ENCODE results near the gene PPP2R3A. TPM values are rescaled to one million over a fixed set of nuclear protein-coding genes. Genes with fewer than 3 reads are reported as not detected.

Gene PPP2R3A
- total RNA-seq, 1 experiment from 2014 or later, result 9.0 TPM

DNA sequence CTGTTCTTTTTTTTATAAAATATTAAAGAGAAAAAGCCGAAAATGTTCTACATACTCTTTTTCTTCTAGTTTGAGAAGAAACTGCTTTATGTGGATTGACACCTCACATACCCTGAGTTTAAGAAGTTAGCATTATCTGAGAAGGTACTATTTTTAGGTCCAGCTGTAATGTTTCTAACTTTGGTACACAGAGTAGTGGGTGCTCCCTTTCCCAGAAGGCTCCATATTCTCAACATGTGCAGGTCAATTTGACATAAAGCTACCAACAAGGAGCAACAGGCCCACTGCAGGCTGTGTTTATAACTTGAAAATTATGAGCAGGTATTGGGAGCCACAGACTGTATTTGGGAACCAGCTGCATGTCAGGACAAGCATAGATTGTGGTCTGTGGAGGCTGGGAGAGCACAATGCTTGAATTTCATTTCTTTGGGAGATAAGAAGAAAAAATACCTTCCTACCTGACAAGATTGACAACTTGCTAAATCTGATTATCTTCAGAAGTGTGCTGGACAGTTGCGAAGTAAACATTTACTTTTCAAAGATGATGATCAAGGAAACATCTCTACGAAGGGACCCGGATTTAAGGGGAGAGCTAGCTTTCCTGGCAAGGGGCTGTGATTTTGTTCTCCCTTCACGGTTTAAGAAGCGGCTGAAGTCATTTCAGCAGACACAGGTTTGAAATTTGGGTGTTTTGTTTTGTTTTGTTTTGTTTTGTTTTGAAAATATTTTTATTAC is 57.2 kb downstream of the PPP2R3A start:
- no peak for DNase-seq (ENCODE audit: low spot score)

DNA sequence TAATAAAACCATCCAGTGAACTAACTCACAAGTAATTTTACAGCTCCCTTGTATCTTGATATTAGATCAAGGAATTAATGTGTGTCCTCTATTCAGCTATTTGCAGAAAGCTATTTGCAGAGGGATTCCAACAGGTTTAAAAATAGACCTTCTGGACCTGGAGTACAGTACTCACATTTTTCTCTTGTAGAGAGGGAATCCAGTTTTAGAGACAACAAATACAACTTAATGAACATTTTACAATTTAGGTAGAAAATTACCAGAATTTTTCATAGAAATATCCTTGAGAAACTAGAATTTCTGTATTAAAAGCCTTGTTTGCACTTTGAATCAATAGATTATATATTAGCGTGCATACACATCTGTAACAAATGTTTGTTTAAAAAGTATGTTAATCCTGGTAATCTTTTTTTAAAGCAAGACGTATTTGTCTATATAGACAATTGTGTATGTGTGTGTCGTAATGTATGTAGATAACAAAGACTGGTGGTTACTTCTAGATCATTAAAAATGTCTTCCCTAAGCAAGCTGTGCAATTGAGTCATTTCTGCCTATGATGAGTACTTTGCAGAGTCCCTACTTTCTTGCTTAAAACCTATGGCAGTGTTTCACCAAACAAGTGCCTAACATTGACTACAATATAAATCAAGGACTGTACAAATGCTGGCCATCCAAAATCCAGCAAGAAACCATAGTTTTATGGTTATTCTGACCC is 57.9 kb downstream of the PPP2R3A start:
- DNase-seq (ENCODE audit: low spot score), result no peak

DNA sequence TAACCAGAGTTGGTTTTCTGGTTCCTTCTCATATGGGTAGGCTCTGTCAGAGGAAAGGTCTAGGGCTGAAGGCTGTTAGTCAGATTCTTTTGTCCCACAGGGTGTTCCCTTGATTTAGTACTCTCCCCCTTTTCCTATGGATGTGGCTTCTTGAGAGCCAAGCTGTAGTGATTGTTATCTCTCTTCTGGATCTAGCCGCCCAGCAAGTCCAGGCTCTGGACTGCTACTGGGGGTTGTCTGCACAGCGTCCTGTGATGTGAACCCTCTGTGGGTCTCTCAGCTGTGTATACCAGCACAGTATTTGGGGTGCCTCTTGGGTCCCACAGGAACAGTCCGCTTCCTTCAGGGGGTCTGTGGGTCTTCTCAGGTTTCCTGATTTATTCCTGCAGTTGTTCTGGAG is 70.8 kb downstream of the PPP2R3A start:
- DNase-seq (ENCODE audit: low spot score), result no peak

DNA sequence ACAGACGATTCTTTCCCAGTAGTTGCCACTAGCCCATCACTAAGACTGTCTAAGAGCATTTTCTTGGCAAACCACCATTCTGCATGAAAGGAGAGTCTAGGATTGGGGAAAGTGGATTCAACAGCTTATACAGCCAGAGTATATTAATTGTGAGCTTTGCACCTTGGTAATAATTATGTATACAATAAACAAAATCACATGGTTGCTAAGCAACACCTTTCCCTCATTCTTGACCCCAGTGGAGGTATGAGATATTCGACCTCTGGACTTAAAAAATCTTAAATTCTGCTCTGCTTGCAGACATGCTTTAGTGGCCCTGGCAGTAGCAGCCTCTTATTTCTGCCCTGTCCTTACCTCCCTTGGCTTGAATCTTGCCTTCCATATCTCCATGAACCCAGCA is 73.1 kb downstream of the PPP2R3A start:
- no peak for DNase-seq (ENCODE audit: low spot score)

DNA sequence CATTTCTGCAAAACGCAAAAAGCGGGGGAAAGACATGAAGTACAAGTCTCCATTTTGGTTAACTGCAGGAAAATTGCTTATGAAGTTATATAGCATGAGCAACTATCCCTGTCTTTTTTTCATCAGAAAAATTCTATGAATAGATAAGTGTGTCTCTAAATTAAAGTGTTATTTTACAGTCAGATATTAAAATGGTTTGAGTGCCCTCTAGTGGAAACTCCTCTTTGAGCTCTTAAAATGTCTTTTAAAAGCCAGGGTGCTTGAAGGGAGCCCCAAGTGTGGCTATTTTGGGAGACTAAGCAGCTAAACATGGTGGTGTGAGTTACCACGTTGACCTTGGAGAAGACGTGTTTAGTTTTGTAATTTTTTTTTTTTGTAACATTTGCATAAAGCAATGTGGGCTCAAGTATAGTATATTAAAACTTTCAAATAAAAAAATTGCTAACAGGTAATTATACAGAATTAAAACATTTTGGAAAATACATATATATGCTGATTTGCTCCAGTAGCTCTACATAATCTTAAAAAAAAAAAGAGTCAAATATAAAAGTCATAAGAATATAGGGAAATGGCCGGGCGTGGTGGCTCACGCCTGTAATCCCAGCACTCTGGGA is 77.2 kb downstream of the PPP2R3A start:
- DNase-seq (ENCODE audit: low spot score), result peak; percentile 19

DNA sequence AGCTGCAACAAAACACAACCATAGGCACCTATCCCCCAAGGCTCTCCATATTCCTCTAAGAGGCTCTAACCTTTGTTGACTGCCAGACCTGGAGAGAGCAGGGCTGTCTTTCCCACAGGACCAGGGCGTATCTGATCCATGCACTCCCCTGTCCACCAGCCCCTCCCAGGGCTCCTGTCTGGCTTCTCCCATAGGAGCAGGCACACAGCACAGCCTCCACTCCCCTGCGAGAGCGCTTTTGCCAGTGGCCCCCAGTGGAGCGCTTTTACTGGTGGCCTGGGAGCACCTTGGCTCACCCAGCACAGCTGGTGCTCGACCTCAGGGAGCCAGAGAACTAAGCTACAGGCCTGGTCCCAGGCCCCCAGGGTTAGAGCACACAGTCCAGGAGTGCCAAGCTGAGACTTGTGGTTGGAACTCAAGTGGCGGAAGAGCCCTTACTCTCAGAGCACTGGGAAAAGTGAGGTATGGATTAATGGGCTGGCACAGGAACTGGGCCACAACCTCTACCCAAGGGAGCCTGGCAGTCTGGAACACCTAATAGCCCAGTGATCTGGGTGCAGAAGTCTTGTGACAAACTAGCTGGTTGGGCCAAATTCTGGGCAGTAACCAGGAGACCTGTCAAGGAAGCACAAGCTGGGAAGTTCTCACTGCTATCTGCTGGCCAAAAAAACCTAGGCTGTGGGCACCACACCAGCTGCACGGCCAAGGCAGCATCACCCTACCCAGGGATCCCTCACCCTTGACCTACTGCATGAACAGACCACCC is 79.6 kb downstream of the PPP2R3A start:
- no peak for DNase-seq (ENCODE audit: low spot score)

DNA sequence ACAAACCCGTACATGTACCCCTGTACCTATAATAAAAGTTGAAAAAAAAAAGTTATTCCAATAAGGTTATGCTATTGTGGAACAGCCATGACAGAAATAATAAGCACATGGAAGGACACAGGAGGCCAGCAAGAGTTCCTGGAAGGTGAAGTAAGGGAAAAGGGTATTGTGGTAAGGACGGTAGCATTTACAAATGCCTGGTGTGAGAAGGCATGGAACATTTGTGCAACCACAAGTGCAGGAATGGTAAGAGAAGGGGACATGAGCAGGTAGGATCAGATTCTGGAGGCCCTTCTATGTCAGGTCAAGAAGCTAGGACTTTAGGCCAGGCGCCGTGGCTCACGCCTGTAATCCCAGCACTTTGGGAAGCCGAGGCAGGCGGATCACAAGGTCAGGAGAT is 82.5 kb downstream of the PPP2R3A start:
- no peak for DNase-seq (ENCODE audit: low spot score)

DNA sequence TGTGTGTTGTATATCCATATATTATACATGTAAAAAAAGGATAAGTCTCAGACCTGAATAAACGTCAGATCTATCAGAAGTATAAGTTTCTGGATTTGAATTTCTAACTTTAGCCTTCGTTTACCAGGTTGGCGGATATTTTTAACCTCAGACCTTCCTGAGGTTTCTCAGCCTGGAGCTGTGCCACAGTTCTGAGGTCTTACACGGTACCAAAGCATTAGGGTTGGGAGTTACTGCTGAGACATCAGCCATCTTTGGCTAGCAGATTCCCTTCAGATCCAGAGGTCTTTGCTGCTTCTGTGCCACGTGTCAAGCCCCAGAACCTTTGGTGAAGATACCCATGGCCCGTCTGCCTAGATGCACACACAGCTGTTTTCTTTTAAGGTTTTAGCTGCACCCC is 84.7 kb downstream of the PPP2R3A start:
- DNase-seq (ENCODE audit: low spot score), result no peak

DNA sequence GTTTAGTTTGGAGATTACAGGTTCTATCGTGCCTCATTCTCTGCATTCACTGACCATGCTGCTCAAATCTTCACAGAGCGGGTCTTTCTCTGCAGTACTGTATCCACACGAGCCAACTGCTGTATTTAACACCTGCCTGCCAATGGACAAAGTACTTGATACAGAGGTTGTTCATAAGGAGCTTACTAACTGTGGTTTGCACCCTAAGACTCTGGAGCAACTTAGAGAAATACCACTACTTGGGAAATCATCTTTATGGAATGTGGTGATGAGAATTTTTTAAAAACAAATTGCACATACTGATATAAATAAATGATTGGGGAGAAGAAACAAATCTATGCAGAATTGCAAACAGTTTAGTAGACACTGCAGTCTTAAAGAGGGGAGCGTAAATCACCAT is 90.0 kb downstream of the PPP2R3A start:
- no peak for DNase-seq (ENCODE audit: low spot score)

DNA sequence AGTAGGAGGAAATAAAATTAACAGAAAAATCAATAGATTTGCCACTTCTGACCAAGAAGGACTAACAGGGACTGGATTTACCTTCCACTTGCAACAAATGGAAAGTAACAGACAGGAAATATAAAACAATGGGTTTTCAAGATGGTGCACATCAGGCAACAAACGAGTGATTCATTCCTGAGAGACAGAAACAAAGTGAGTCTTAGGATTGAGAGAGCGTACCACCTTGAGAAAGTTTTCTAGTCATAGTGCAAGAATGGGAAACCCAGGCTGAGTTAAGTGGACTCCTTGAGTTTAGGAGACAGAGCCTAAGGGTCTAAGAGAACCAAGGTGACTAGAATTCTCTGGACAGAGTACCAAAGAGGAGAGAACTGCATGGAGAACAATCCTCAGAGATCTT is 101.7 kb downstream of the PPP2R3A start:
- no peak for DNase-seq (ENCODE audit: low spot score)

DNA sequence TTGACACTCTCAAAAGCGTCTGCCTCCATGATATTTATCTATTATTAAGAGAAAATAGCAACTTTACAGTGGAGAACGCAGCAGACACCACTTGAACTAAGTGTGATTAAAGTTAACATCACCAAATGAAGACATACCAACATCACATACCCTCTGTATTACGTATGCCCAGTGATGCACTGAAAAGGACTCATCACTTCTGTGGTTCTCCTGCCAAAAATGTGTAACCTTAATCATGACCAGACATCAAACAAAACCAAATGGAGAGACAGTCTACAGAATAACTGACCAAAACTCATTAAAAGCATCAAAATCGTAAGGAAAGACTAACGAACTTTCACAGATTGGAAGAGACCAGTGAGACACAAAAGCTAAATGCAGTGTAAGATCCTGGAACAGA is 103.2 kb downstream of the PPP2R3A start:
- DNase-seq (ENCODE audit: low spot score), result no peak

DNA sequence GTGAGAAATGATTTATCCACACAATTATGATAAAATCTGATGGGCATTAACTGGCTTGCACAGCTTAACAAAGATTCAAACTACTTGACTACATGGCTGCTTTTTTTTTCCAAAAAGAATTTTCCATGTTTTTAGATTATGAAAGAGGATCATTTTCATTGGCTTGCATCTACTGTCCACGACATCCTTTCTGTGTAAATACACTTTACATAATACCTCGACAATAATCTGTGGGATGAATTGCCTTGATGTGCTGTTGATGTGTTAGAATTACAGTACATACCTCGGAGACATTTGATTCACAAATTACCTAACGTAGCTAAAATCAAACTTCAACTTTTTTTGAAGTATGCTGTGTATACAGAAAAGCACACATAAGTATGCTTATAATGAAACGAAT is 104.4 kb downstream of the PPP2R3A start:
- no peak for DNase-seq (ENCODE audit: low spot score)

DNA sequence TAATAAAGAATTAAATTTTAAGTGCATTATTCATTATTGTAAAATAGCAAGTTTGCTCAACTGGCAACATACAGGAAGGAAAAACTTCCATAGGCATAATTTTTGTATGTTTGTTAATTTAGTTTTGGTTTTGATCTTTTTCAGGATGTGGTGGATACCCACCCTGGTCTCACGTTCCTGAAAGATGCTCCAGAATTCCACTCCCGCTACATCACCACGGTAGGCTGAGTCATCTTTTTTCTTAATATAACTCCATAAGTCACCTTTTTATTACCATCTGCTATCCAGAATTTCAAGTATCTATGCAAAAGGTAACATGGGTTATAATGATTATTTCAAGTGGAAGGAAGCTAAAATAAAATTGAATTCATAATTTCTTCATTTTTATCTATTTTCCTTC is 104.8 kb downstream of the PPP2R3A start:
- peak; percentile 64 for DNase-seq (ENCODE audit: low spot score)

DNA sequence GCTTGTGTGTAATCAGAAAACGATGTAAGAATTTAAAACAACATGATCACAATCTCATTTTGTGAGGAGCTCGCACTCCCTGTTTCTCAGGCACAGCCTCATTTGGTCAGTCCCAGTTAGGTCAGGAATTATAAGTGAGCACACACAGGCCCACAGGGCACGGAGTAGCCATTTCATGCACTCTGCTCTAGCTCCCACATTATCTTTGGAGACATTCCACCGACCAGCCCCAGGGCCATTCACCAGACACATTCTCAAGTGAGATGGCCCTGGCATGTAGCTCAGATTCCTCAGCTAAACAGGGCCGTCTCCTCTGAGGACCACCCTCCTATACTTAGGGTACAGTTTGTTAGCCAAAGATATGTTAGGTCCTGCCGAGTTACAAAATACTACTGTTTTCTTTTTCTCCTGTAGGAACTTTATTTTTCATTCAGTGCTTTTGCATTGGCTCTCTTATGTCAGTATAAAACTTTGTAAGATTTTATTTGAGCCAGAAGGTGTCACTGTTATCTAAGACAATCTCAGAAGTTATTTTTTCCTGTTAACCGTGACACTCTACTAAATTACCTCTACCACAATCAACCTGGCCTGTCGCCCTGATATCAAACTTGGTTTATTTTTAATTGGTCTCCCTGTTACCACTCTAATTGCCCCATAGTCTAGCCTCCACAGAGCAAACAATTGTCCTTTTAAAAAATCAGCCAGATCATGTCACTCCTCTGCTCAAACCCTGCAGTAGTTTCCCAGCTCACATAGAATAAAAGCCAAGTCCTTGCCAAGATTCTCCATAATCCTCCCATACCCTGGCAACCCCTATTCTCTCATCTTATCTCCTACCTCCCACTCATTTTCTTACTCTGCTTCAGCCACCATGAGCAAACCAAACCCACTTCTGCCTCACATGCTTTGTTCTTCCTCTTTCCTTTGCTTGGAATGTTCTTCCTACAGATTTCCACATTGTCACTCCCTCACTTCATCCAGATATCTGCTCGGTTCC is 105.7 kb downstream of the PPP2R3A start:
- DNase-seq (ENCODE audit: low spot score), result peak; percentile 33

DNA sequence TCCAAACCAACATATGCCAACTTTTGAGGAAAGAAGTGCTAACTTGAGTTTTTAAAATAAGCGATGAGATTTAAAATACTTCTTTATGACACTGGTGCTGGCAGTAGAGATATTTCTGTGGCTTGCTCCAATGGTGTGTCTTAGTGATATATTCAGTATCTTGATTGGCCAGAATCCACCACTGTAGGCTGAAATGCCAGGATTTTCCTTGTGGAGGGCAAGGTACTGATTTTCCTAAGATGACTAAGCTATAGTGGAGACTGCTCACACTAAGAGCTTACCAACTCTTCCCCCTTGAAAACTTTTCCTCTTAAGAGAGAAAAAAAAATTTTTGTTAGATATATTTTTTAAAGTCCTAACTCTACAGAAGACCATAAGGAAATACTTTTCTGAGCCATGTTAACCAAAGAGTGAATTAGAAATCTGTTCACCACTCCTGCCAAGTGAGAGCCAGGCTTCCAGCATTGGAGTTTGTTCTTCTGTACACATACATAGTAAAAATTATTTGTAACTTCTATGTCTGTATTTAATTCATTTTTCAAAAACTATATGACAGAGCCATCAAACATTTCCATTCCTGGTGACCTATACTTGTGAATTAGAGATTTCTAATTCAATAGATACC is 109.1 kb downstream of the PPP2R3A start:
- DNase-seq (ENCODE audit: low spot score), result no peak

DNA sequence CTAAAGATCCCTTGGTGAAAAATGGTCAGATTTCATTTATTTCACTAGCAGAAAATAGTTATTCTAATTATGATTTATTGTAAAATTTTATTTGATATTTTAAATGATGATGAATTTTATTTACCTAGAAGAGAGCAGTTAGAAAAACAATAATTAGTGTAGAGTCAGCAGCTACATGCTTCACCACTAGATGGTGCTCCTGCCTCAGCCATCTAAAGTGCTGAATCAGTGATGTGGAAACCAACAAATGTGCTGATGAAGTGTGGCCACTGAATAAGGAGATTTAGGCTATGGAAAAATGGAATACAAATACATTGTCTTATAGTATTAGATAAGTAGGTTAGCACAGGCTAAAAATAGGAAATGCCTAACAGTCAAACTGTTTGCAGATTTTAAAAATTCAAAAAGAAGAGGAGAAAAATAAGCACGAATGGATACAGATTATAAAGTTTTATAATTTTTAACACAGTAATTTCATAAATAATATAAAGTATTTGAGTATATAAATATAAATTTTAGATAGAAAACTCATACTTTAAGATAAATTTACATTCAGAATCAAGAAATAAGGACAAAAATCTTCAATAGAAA is 109.8 kb downstream of the PPP2R3A start:
- peak; percentile 86 for DNase-seq (ENCODE audit: low spot score)

DNA sequence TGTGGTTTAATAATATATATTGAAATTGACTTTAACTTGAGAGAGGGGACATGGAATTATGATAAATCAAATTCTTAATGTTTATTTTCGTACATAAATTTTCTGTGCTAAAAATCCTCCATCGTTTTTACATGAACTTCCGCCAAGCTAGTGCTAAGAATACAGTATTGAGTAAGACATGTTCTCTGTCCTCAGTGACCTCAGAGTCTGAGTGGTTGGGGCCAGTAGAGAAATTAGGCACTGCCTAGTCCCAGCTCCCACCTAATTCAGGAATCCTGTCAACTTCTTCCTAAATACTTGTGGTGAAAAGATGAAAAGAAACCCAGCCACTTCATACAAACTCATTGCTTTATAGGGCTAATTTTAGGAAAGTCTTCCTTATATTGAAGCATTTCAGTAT is 110.3 kb downstream of the PPP2R3A start:
- DNase-seq (ENCODE audit: low spot score), result no peak

DNA sequence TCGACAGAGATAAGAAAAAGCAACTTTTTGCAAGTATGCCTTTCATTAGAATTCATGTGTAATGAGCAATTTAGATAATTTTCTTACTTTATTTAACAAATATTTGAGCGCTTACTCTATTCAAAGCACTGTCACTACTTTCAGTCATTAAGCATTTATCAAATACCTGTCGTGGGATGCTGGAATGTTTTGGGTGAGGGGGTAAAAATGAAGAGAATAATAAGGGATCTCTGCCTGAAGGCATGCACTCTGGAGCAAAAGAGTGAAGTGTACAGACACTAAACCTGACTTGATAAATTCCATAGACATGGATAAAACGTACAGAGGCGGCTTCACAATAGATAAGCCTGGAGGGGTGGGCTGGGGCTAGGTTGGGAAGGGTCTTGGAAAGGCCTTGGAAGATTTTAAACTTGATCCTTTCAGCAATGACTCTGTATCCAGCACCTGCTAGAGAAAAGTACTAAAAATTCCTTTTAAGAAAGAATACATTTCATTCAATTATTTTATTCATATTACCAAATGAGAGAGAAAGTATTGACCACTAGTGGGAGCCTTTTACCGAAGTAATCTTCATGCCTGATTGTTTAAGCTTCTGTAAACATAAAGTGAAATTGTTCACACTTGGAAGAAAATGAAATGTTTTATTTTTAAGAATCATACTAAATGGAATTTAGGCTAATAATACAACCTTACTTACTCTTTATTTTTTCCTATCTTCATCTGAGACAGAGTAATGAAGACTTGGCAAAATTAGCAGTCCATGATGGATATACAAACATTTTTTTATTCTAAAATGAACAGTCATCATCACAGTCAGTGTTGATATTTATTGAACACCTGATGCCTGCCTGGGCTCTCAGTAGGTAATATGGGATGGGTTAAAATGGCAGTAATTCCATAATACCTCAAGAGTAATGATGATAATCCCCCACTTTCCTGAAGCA is 113.2 kb downstream of the PPP2R3A start:
- peak; percentile 27 for DNase-seq (ENCODE audit: low spot score)
